Fibroblast of lung (primary cell): ENCODE data around the gene TMEM139.

ENCODE experiments used
- CTCF ChIP-seq, 2 donors: IDR thresholded peaks in 1 of 2; conservative IDR thresholded peaks in 1 of 2; 1 replicate in 1 of 2; 2 replicates in 1 of 2; pipeline ENCODE4 v1.5.1; 2011 to 2012; ENCODE audit warnings: low read length in 2 of 2, control low read depth in 1 of 2, inconsistent platforms in 1 of 2, low read depth in 1 of 2, mild to moderate bottlenecking in 1 of 2
- EZH2 ChIP-seq: IDR thresholded peaks from 2 replicates; pipeline ENCODE4 v1.5.1; 2012; ENCODE audit warnings: low read length, control low read depth, mild to moderate bottlenecking; ENCODE audit errors: missing control alignments

DNA sequence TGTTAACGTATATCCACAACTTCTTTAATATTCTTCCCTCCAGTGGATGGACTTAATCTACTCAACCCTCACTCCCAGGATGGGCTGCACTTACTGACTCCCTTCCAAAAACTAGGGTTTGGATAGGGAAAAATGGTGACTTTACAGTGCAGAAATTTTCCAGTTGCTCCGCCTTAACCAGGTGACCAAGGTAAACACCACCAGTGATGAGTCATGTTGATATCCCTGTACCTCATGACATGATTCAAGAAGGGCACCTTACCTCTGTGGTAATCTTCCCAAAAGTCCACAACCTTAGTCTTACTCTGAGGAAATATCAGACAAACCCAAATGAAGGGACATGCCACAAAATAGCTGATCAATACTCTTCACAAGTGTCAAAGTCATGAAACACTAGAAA is 25.0 kb upstream of the TMEM139 start:
- TF ChIP-seq CTCF (conservative IDR thresholded peaks at IDR 0.05 in 1 of 2, IDR thresholded peaks at IDR 0.05 in 1 of 2; ENCODE audit: low read depth in 1 of 2, low read length in 2 of 2) (no peak), EZH2 (no peak)
